Posterior cingulate gyrus (tissue), 11 donors: ENCODE data around the gene ASB13.

ENCODE experiments used
- DNase-seq, 10 donors: peaks; one replicate each; pipeline versions ENCODE4 v3.0.0 to v3.0.0-alpha.2; 2020 to 2021; ENCODE audit warnings: mixed read lengths in 3 of 10
- intact Hi-C: fragments of 100-400 bp; cut with DNase I; formaldehyde crosslinking; loops from one replicate; pipeline ENCODE4 v1.15.1; 2023

Gene ASB13

GRCh38 chr10:5666008-5666840 lies at the start of gene ASB13:
ASB13 (minus strand) TSS chr10:5666595; CDS start chr10:5666551, 44 bp downstream.
- intact Hi-C loops, result no loop called here

GRCh38 chr10:5711642-5712041 lies 45.2 kb upstream of the ASB13 start:
- intact Hi-C loops, result no loop called here
- no peak for DNase-seq

More at GRCh38 chr10:5666008-5666840, at the start of gene ASB13:
- DNase-seq, result peak; percentile 49 to 95 (median 72)

- DNase-seq, result no peak
- intact Hi-C loops, result no loop called here
Measured at GRCh38 chr10:5710859-5711258, 44.5 kb upstream of the ASB13 start.

GRCh38 chr10:5709865-5710264 lies 43.5 kb upstream of the ASB13 start:
- intact Hi-C loops, result no loop called here
- DNase-seq, result no peak

- intact Hi-C loops, result no loop called here
- no peak for DNase-seq
Measured at GRCh38 chr10:5708356-5708755, 42.0 kb upstream of the ASB13 start.

GRCh38 chr10:5698062-5698461 lies 31.7 kb upstream of the ASB13 start:
- no peak for DNase-seq
- intact Hi-C loops, result no loop called here

- no peak for DNase-seq
- intact Hi-C loops, result no loop called here
Measured at GRCh38 chr10:5697342-5697741, 30.9 kb upstream of the ASB13 start.

GRCh38 chr10:5694573-5694972 lies 28.2 kb upstream of the ASB13 start:
- intact Hi-C loops, result no loop called here
- DNase-seq, result no peak

- intact Hi-C loops, result no loop called here
- peak in 9 of 10 donors; percentile 13 to 91 (median 40) for DNase-seq
Measured at GRCh38 chr10:5692461-5693358, 26.3 kb upstream of the ASB13 start.

GRCh38 chr10:5691786-5692185 lies 25.4 kb upstream of the ASB13 start:
- no peak for DNase-seq
- intact Hi-C loops, result no loop called here

GRCh38 chr10:5688587-5688986 lies 22.2 kb upstream of the ASB13 start:
- intact Hi-C loops, result loop anchor here (5.0 kb wide), 2 partner anchors 184 to 204 kb away; partner anchors contain the start of gene FBH1
- DNase-seq, result no peak

- DNase-seq, result no peak
- intact Hi-C loops, result loop anchor here (2.0 to 5.0 kb wide), 3 partner anchors 127 to 206 kb away; partner anchors contain the start of genes FBH1 and GDI2
Measured at GRCh38 chr10:5685764-5686240, 19.4 kb upstream of the ASB13 start.

- DNase-seq, result peak; percentile 49 to 94 (median 72)
- intact Hi-C loops, result loop anchor here (2.0 to 5.0 kb wide), 3 partner anchors 128 to 207 kb away; partner anchors contain the start of genes FBH1 and GDI2
Measured at GRCh38 chr10:5684971-5685763, 18.8 kb upstream of the ASB13 start.

GRCh38 chr10:5684318-5684970 lies 18.0 kb upstream of the ASB13 start, which contains the start of gene TASOR2:
TASOR2 (plus strand) TSS chr10:5684838; CDS start chr10:5720643, 35,805 bp downstream.
- intact Hi-C loops, result loop anchor here (2.0 kb wide), 1 partner anchor 128 kb away; the partner anchor contains the start of gene GDI2
- peak; percentile 93 to 99 (median 97) for DNase-seq

- no peak for DNase-seq
- intact Hi-C loops, result no loop called here
Measured at GRCh38 chr10:5683065-5683464, 16.7 kb upstream of the ASB13 start.

GRCh38 chr10:5681930-5682329 lies 15.5 kb upstream of the ASB13 start:
- intact Hi-C loops, result no loop called here
- no peak for DNase-seq

GRCh38 chr10:5679606-5680005 lies 13.2 kb upstream of the ASB13 start:
- intact Hi-C loops, result no loop called here
- no peak for DNase-seq

GRCh38 chr10:5679037-5679435 lies 12.6 kb upstream of the ASB13 start:
- DNase-seq, result no peak
- intact Hi-C loops, result no loop called here

- no peak for DNase-seq
- intact Hi-C loops, result no loop called here
Measured at GRCh38 chr10:5678397-5679036, 12.1 kb upstream of the ASB13 start.
